GM18873 (cell line): Measurements from ENCODE around the gene SCUBE1.
"Not testable (repeated sequence)": the region's sequence is repeated elsewhere in the genome, so short reads cannot be mapped to it uniquely, and the experiment has no call there.

Experiments
- ATAC-seq: cut with Tn5 transposase; IDR thresholded peaks from one replicate; pipeline ENCODE4 v1.9.1; 2021; ENCODE audit warnings: mild to moderate bottlenecking, moderate library complexity, moderate number of reproducible peaks; ENCODE audit not compliant: unreplicated experiment, low FRiP score

Gene SCUBE1

DNA sequence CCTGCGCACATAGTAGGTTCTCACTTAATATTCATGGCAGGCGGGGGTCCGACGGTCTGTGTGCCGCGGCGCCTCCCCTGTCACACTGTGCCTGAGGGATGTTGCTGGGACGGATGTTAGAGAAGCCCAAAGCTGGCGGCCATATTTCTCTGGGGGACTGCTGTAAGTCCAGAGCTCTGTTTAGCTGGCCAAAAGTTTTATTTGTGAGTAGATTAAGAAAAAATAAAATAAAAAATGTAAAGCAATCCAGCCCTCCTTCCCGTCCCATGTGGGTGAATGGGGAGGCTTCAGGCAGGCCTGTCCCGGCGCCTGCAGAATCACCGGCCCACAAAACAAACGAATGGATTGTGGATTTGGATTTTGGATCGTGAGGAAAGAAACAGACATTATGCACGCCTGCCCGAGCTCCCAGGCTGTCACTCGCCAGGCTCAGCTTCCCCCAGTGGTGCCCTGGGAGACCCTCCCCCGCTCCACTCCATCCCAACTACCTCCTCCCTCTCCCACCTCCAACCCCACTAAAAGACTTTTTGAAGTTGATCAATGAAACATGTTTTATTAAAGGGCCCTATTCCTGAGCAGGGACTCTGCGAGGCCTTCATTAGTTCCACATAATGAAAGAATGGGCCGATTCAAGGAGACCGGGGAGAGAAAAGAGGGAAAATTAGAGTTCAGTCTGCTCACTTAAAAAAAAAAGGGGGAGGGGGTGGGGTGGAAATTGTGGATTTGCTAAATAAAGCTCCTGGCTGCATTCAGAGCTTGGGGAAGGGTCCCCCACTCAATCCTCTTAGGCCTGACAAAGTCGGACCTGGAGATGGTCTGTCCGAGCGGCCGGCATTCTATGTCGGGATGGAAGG, 20.4 kb upstream of the SCUBE1 start:
- ATAC-seq: no peak

DNA sequence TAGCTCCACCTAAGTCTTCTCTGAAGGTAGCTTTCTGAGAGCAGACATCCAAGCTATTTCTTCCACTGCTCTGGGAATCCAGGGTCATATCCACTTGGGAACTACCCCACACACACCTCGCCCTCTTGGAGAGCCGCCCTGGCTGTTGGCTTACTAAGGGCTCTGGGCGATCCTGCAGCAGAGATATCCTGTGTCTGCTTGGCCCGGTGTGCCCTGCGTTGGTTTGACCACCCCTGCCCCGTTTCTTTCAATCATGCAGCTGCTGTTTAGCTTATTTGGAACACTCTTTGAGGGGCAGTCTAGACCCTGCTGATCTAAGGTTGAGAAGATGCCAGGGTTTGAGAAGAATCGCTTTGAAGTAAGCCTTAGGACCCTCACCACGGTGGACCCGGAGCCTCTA, 17.4 kb upstream of the SCUBE1 start:
- ATAC-seq: no peak

DNA sequence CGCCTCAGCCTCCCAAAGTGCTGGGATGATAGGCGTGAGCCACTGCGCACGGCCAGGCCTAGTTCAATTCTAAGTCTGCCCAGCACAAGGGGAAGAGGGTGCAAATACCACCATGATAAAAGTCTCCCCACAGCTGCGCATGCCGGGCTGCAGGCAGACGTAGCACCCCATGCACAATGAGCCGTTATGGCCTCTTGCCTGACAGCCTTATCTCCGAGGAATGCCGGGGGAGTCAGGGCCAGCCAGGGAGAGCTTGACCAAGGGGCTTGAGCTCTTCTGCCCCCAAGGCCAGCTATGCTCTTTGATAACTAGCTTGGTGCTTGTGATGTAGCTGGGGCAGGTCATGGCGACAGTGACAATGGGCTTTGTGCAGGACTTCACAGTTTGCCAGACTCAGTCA, 13.7 kb upstream of the SCUBE1 start:
- no peak for ATAC-seq

DNA sequence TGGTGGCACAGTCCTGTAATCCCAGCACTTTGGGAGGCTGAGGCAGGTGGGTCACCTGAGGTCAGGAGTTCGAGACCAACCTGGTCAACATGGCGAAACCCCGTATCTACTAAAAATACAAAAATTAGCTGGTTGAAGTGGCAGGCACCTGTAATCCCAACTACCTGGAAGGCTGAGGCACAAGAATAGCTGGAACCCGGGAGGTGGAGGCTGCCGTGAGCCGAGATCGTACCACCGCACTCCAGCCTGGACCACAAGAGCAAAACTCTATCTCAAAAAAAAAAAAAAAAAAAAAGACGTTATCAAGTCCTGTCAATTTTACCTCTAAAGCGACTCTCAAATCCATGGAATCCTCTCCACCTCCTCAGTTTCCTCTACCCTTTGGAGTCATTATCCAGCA, 12.5 kb upstream of the SCUBE1 start:
- not testable (repeated sequence) for ATAC-seq

DNA sequence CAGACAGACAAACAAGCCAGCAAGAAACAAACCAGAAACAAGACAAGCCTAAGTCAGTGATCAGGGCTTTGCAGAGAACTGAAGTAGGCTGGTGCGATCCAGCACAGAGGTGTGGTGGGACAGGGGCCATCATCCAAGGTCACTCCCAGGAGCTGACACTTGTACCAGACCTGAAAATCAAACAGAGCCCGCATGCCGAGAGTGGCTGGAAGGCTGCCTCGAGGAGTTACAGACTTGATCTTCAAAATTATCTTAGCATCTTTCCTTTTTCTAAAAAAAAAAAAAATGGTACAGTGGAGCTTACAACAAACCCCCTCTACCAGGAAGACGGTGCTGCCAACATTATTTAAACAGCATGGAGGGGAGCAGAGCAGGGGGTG, 8.8 kb upstream of the SCUBE1 start:
- no peak for ATAC-seq

DNA sequence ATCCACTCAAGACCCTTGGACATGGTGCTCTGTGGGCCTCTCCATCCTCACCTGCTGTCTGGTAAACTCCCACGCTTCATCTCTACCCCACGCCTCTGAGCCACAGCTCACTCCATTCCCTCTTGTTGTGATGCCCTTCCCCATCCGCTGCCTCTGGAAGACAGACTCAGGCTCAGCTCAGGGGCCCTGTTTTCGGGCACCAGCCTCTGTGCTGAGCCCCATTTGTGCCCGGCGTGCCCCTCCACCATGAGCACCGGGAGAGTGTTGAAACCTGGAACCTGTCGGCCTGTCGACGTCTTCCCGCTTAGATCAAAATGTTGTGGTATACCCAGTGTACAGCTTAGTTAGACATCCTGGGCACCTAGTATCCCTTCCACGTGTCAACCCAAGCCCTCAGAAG, 6.5 kb upstream of the SCUBE1 start:
- ATAC-seq: no peak

DNA sequence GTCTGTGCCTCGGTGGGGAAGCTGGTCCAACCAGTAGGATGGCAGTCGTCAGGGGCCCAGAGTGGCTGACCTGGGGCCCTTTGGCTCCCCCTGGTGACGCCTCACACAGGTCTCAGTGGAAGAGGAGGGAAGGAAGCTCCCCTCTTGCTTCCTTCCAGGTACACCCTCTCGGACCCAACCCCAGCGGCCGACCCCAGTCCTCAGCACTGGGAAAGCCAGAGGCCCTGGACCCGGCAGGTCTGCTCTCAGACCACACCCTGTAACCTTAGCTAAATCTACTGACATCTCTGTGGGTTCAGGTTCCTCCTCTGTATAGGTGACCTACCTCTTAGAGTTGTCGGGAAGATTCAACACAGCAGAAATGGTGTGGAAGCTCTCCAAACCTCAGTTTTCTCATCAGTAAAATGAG, 3.4 kb upstream of the SCUBE1 start:
- ATAC-seq: no peak

DNA sequence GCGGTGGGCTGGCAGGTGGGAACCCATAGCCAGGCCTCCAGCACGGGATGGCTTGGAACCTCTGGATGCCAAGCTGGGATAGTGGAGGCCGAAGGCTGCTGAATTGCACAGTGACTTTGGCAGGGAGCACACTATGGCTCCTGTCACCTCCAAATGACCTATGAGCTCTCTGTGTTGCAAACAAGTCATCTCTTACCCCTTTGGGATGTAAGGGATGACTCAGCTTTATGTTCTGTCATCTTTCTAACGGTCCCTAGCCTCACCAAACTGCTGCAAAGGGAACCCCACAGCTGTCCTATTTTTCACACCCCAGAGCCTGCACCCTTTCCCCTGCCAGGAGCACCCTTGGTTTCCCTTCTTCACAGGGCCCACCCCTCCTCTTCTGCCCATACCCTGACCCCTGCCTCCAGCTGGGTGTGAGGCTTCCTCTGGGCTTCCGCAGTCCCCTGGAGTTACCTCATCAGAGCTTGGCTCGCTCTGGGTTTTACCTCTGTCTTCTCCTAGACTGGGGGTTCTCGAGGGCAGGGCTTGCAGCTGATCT, 2.7 kb upstream of the SCUBE1 start:
- no peak for ATAC-seq

DNA sequence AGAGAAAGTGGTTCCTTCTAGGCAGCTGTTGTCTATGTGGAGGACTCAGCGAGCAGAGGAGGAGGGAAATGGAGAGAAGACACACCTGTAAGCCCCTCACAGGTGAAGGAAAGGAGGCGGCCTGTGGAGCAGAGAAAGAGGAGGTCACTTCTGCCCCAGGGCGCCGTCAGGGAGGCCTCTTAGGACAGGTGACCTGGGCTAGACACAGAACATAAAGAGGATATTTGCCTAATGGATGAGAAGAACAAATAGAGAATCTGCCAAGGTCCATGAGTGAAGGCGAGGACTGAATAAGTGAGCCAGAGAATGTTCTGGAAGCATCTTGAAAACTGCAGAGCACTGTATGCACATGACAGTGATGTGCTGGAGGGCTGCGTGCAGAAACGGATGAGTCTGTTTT, 2.2 kb upstream of the SCUBE1 start:
- ATAC-seq: no peak

DNA sequence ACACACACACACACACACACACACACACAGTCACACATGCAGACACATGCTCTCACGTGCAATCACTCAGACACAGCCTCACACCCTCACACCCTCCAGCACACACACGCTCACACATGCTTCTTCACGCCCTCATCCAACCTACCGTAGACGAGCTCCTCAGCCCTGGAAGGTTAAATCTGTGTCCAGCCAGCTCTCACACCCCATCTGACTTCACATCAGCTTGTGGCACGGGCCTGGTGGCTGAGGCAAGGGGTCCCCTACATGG, 1.3 kb upstream of the SCUBE1 start:
- ATAC-seq: no peak

DNA sequence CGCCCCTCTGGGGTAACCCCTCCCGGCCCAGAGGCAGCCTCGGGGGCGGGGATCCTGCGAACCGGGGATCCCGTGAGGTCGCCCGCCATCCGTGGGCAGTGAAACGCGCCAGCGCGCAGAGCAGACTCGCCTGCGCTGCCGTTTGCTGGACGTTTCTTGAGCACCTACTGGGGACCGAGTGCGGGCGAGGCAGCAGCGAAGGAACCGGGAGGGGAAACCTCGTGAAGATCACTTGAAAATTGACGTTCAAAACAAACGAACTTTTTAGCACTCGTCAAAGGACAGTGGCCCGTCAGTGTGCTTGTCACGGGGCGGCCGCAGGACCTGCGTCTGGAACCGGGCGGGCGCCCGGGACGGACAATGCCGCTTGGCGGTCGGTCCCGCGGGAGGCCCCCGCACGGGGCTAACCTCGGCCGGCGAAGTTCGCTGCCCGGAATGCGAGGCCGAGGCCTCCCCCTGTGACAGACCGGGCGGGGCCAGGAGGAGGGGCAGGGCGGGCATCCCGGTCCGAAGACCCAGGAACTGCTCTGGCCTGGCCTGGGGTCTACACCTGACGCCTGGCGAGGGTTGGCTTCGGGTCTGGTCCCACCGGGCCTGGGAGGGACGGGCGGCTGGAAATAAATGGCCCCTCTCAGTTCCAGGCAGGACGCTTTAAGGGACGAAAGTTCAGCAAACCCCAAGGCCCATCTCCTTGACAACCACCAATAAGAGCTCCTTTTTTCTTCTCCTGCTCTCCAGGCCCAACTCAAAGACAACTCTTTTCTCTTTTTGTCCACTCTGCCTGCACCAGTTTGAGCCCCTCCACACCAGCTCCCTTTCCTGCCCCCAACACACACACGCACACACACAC, 723 bp upstream of the SCUBE1 start:
- no peak for ATAC-seq

DNA sequence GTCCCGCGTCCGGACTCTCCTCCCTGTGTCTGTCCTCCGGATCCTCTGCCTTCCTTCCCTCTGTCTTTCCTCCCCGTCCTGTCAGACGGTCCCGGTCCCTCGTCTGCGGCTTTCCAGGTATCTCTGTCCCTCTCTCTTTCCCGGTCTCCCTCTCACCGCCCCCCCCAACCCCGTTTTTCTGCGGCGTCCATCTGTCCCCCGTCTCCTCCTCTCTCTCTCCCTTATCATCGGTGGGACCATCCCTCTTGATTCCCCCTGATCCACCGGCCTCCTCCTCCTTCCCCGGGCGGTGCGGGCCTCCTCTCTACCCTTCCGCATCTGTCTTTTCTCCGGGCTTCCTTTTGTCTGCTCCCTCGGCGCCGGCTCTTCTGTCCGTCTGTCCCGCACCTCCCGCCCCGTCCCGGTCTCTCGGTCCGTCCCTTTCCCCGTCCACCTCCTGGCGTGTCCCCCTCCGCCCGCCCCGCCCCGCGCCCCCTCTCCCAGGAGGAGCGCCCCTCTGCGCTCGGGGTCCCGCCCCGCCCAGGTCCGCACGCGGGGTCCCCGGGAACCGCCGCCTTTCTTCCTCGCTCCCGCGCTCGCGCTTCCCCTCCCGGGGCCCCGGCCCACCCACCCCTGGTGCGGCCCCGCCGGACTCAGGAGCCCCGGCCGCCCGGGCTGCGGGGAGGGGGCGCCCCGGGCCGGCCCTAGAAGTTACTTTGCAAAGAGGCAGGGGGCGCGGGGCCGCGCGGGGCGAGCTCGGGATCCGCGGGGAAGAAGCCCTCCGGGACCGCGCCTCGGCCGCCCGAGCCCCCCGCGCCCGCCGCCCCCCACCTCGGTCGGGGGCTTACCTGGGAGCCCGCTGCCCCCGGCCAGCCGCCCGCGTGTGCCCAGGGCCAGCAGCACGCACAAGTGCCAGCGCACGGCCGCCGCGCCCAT, 568 bp downstream of the SCUBE1 start:
- ATAC-seq: no peak

DNA sequence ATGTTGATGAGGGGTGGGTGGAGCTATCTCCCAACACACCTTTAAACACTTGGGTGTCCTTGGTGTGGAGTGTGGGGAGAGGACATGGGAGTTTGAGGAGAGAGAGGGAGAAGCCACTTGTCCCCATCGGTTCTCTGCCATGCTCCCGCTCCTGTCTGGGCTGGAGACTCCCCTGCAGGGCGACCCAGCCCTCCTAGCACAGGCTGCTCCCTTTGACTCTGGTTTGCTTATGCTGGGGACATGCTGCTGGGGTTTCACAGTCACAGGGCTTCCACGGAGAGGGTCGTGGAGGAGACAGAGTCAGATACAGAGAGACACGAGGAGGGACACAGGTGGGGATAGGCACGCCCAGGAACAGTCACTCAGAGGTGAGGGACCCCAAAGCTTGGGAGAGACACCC, 1.6 kb downstream of the SCUBE1 start:
- ATAC-seq: no peak

DNA sequence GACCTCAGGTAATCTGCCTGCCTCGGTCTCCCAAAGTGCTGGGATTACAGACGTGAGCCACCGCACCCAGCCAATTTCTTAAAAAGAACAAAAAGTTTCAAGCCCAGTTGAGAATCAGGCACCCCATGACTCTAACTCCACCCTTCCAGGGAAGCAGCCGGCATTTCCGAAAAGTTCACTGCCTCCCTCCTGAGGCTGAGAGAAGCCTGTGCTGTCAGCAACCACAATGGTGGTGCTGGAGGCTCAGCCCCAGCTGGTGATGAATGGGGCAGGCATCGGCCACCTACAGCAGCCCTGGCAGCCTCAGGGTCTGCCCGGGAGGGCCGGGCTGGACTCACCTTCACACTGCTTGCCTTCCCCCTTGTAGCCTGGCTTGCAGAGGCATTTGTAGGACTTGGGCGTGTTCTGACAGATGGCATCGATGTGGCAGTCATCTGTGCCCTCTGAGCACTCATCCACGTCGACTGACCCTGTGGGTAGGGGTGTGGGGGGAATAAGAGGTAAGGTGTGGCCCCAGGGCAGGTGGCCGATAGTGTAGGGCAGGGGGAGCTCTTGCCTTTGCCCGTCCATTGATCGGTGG, 4.3 kb downstream of the SCUBE1 start:
- no peak for ATAC-seq

DNA sequence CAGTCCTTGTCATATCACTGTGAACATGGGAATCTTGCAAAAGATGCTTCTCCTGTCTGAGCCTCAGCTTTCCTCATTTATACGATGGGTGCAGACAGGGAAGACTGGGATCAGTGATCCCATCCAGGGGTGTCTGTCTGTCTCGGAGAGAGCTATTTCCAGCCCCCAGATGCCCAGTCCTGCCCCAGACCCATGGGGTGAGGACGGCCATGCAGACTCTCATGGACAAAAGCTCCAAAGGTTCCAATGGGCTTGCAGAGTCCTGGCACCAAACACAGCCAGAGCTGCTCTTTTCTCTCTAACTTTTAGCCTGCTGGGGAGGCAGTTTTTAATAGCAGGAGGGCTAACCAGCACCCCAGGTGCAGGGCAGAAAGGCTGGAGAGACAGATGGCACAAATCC, 5.2 kb downstream of the SCUBE1 start:
- no peak for ATAC-seq

DNA sequence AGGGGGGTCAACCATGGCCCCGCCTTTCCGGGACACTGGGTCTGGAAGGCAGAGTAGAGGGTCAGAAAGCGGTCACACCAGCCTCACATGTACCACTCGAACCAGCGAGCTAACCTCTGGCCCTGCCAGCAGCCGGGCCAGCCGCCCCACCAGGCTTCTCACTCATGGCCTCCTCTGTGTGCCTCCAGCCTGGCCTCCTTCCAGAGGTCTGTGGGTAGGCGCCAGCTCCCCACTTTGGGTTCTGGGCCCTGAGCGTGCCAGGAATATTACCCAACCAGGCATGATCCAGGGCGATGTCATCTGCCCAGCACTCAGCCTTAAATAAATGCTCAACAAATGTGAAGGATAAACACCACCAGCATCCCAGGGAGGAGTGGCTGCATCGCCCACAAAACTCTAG, 5.8 kb downstream of the SCUBE1 start:
- ATAC-seq: no peak

DNA sequence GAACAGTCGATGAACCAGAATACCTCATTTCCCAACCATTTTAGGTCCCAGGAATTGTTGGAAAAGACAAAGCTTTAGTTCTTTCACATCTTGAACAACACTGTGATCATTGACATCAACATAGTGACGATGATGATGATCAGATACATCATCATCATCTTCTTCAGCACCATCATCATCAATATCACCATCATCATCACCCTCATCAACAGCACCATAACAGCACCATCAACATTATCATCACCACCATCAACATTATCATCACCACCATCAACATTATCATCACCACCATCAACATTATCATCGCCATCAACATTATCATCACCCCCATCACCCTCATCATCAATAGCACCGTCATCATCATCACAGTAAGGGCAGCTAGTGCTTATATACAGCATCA, 8.8 kb downstream of the SCUBE1 start:
- no peak for ATAC-seq

DNA sequence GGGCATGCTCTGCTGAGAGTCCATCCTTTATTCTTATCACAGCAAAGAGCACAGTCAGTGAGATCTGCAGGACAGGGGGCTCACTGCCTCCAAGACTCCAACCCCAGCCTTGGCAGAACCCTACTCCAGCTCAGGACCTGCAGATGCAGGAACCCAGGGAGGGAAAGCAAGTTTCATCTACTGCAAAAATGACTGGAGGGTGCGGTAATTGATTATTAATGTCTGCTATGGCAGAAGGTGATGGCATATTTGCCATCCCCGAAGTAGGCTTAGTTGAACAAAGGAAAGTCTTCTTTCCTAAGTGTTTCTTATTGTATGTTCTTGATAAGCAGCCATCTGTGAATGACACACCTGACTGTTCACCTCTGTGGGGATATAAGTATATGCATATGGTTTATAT, 9.2 kb downstream of the SCUBE1 start:
- ATAC-seq: no peak

DNA sequence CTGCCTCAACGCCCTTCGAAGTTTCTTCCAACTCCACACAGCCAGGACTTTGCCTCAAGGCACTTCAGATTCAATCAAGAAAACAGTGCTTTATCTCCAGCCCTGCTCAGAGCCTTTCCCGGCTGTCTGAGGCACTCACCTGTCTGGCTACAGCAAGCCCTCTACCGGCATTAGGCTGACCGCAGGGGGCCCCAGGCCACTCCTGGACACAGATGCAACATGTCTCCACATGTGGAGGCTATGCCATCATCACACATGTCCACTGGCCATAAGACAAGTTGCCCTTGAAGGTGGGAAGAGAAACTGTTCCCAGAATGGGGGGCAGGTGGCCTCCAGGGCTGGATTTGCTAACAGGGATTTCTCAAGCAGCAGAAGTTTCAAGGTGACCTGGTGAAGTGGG, 10.0 kb downstream of the SCUBE1 start:
- no peak for ATAC-seq

DNA sequence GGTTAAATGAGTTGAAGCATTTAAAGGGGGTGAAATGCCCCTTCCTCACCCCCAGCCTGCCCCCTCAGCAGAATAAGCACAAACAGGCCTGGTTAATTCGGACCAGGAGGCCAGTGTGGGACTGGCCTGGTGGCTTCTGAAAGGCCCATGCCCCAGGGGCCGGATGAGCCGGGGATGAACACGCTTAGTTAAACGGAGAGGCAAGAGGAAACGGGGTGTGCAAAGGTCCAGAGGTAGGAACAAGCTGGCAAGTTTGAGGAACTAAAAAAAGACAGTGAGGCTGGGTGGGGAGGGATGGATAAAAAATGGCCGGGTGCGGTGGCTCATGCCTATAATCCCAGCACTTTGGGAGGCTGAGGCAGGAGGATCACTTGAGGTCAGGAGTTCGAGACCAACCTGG, 11.5 kb downstream of the SCUBE1 start:
- no peak for ATAC-seq

DNA sequence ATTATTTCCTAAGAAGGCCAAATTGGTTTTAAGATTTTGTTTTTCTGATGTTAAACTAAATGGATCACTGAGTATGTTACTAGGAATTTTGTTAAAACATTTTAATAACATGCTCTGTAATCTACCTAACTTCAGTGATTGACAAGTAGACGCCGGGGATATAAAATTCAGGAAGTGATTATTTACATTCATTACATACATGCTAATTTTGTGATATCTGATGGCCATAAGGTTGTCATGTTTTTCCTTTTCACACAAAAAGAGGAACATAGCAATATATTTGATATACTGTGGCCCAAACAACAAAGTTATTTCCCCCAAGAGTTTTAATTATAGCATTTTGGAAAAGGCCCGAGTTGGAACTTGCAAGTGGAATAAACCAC, 12.1 kb downstream of the SCUBE1 start:
- ATAC-seq: no peak
